Measurements from ENCODE around the gene CHAT. TPM values are rescaled to one million over a fixed set of nuclear protein-coding genes. Genes with fewer than 3 reads are reported as not detected.

Gene CHAT
- total RNA-seq (not detected), polyA plus RNA-seq (not detected)

- no peaks in the 10 kb centered on the region for H3K4me1 ChIP-seq (ENCODE audit: insufficient read depth, low read length)
- peak within 1 kb of the TSS in 3 of 8 donors; percentile 36 to 53 (median 43) for H3K4me3 Mint-ChIP-seq
- ChIA-PET CTCF (ENCODE audit: partially characterized antibody) (no interaction called here), POLR2A (ENCODE audit: partially characterized antibody) (no interaction called here)
- no peak for DNase-seq
- H3K4me3 ChIP-seq (ENCODE audit: low read length in 2 of 2) = no peak within 1 kb of the TSS
- peaks cover 49 to 61% of the 10 kb centered on the region in 2 donors for H3K27me3 Mint-ChIP-seq
- H3K27me3 ChIP-seq (ENCODE audit: insufficient read depth, low read length) = peaks cover 9% of the 10 kb centered on the region
- H3K9me3 ChIP-seq (ENCODE audit: control insufficient read depth in 1 of 2, low read length in 2 of 2) = no peaks in the 10 kb centered on the region
- peaks cover 3 to 23% (median 6%) of the 10 kb centered on the region in 4 donors for H3K4me1 Mint-ChIP-seq
- intact Hi-C loops (cut with micrococcal nuclease) = no loop called here
- H3K27ac ChIP-seq (ENCODE audit: low read depth, low read length) = no peak within 1 kb of the TSS
- no peaks in the 10 kb centered on the region for H3K36me3 Mint-ChIP-seq
- no peak within 1 kb of the TSS for H3K27ac Mint-ChIP-seq
- peaks cover 0 to 13% (median 7%) of the 10 kb centered on the region in 8 donors for H3K9me3 Mint-ChIP-seq
- H3K36me3 ChIP-seq (ENCODE audit: insufficient read depth, low read length) = no peaks in the 10 kb centered on the region
Observed at GRCh38 chr10:49613882-49614241, at the start of gene CHAT. TSS of gene CHAT (plus strand) at chr10:49614037. CDS start at chr10:49614190, 153 bp downstream.

GRCh38 chr10:49564461-49565009, 49.3 kb upstream of the CHAT start:
- H3K9me3 Mint-ChIP-seq = peaks cover 0 to 9% (median 0%) of the 10 kb centered on the region in 8 donors
- intact Hi-C loops (cut with micrococcal nuclease) = no loop called here
- ChIA-PET POLR2A (ENCODE audit: partially characterized antibody) (no interaction called here), CTCF (ENCODE audit: partially characterized antibody) (interaction anchor here (1.0 to 1.1 kb wide), 2 partner anchors 27 to 29 kb away, joined by 3 read pairs; no protein-coding TSS in a partner anchor)
- no peaks in the 10 kb centered on the region for H3K36me3 Mint-ChIP-seq
- no peak overlapping the region for H3K27ac ChIP-seq (ENCODE audit: low read depth, low read length)
- no peak overlapping the region for H3K4me3 ChIP-seq (ENCODE audit: low read length in 2 of 2)
- peaks cover 9% of the 10 kb centered on the region for H3K27me3 ChIP-seq (ENCODE audit: insufficient read depth, low read length)
- no peaks in the 10 kb centered on the region for H3K4me1 ChIP-seq (ENCODE audit: insufficient read depth, low read length)
- H3K36me3 ChIP-seq (ENCODE audit: insufficient read depth, low read length) = no peaks in the 10 kb centered on the region
- no peak overlapping the region for H3K27ac Mint-ChIP-seq
- H3K4me3 Mint-ChIP-seq = no peak overlapping the region
- peaks cover 14 to 40% of the 10 kb centered on the region in 2 donors for H3K27me3 Mint-ChIP-seq
- no peak for DNase-seq
- no peaks in the 10 kb centered on the region for H3K9me3 ChIP-seq (ENCODE audit: control insufficient read depth in 1 of 2, low read length in 2 of 2)
- no peaks in the 10 kb centered on the region for H3K4me1 Mint-ChIP-seq

GRCh38 chr10:49567810-49568209, 46.0 kb upstream of the CHAT start:
- Mint-ChIP-seq H3K4me3 (no peak overlapping the region), H3K36me3 (no peaks in the 10 kb centered on the region), H3K9me3 (peaks cover 0 to 9% (median 0%) of the 10 kb centered on the region in 8 donors), H3K27me3 (peaks cover 17 to 26% of the 10 kb centered on the region in 2 donors), H3K27ac (no peak overlapping the region), H3K4me1 (peaks cover 0 to 2% (median under 1%) of the 10 kb centered on the region in 4 donors)
- ChIA-PET CTCF (ENCODE audit: partially characterized antibody) (interaction anchor here (0.9 kb wide), 1 partner anchor 11 kb away, joined by 3 read pairs; no protein-coding TSS in a partner anchor), POLR2A (ENCODE audit: partially characterized antibody) (no interaction called here)
- Histone ChIP-seq H3K27ac (ENCODE audit: low read depth, low read length) (no peak overlapping the region), H3K9me3 (ENCODE audit: control insufficient read depth in 1 of 2, low read length in 2 of 2) (no peaks in the 10 kb centered on the region), H3K4me3 (ENCODE audit: low read length in 2 of 2) (no peak overlapping the region), H3K36me3 (ENCODE audit: insufficient read depth, low read length) (no peaks in the 10 kb centered on the region), H3K4me1 (ENCODE audit: insufficient read depth, low read length) (no peaks in the 10 kb centered on the region), H3K27me3 (ENCODE audit: insufficient read depth, low read length) (peaks cover 4% of the 10 kb centered on the region)
- intact Hi-C loops (cut with micrococcal nuclease) = no loop called here
- DNase-seq = no peak

GRCh38 chr10:49568235-49568634, 45.6 kb upstream of the CHAT start:
- Histone ChIP-seq H3K9me3 (ENCODE audit: control insufficient read depth in 1 of 2, low read length in 2 of 2) (no peaks in the 10 kb centered on the region), H3K4me1 (ENCODE audit: insufficient read depth, low read length) (no peaks in the 10 kb centered on the region), H3K4me3 (ENCODE audit: low read length in 2 of 2) (no peak overlapping the region), H3K36me3 (ENCODE audit: insufficient read depth, low read length) (no peaks in the 10 kb centered on the region), H3K27ac (ENCODE audit: low read depth, low read length) (no peak overlapping the region), H3K27me3 (ENCODE audit: insufficient read depth, low read length) (peaks cover 4% of the 10 kb centered on the region)
- Mint-ChIP-seq H3K27ac (no peak overlapping the region), H3K36me3 (no peaks in the 10 kb centered on the region), H3K9me3 (peaks cover 0 to 9% (median 0%) of the 10 kb centered on the region in 8 donors), H3K4me1 (peaks cover 0 to 3% (median under 1%) of the 10 kb centered on the region in 4 donors), H3K4me3 (no peak overlapping the region), H3K27me3 (peaks cover 17 to 24% of the 10 kb centered on the region in 2 donors)
- intact Hi-C loops (cut with micrococcal nuclease) = no loop called here
- no peak for DNase-seq
- CTCF ChIA-PET (ENCODE audit: partially characterized antibody) = interaction anchor here (0.9 kb wide), 1 partner anchor 11 kb away, joined by 3 read pairs; no protein-coding TSS in a partner anchor
- POLR2A ChIA-PET (ENCODE audit: partially characterized antibody) = no interaction called here

GRCh38 chr10:49569031-49569631, 44.7 kb upstream of the CHAT start:
- H3K4me1 Mint-ChIP-seq = peaks cover 0 to 3% (median under 1%) of the 10 kb centered on the region in 4 donors
- ChIA-PET CTCF (ENCODE audit: partially characterized antibody) (no interaction called here), POLR2A (ENCODE audit: partially characterized antibody) (no interaction called here)
- H3K4me3 ChIP-seq (ENCODE audit: low read length in 2 of 2) = no peak overlapping the region
- H3K36me3 ChIP-seq (ENCODE audit: insufficient read depth, low read length) = no peaks in the 10 kb centered on the region
- no peak for DNase-seq
- peaks cover 13 to 20% of the 10 kb centered on the region in 2 donors for H3K27me3 Mint-ChIP-seq
- intact Hi-C loops (cut with micrococcal nuclease) = no loop called here
- H3K27ac ChIP-seq (ENCODE audit: low read depth, low read length) = no peak overlapping the region
- H3K27me3 ChIP-seq (ENCODE audit: insufficient read depth, low read length) = no peaks in the 10 kb centered on the region
- peak overlapping the region in 1 of 7 donors; percentile 9 for H3K27ac Mint-ChIP-seq
- no peaks in the 10 kb centered on the region for H3K36me3 Mint-ChIP-seq
- peaks cover 0 to 9% (median 0%) of the 10 kb centered on the region in 8 donors for H3K9me3 Mint-ChIP-seq
- H3K9me3 ChIP-seq (ENCODE audit: control insufficient read depth in 1 of 2, low read length in 2 of 2) = no peaks in the 10 kb centered on the region
- H3K4me3 Mint-ChIP-seq = peak overlapping the region in 1 of 8 donors; percentile 18
- H3K4me1 ChIP-seq (ENCODE audit: insufficient read depth, low read length) = no peaks in the 10 kb centered on the region

- H3K4me1 ChIP-seq (ENCODE audit: insufficient read depth, low read length) = no peaks in the 10 kb centered on the region
- H3K9me3 ChIP-seq (ENCODE audit: control insufficient read depth in 1 of 2, low read length in 2 of 2) = no peaks in the 10 kb centered on the region
- ChIA-PET CTCF (ENCODE audit: partially characterized antibody) (no interaction called here), POLR2A (ENCODE audit: partially characterized antibody) (no interaction called here)
- Mint-ChIP-seq H3K27me3 (peaks cover 12 to 22% of the 10 kb centered on the region in 2 donors), H3K4me3 (no peak overlapping the region), H3K36me3 (no peaks in the 10 kb centered on the region), H3K4me1 (peaks cover 0 to 3% (median 2%) of the 10 kb centered on the region in 4 donors), H3K27ac (no peak overlapping the region), H3K9me3 (peaks cover 0 to 10% (median 0%) of the 10 kb centered on the region in 8 donors)
- no peaks in the 10 kb centered on the region for H3K36me3 ChIP-seq (ENCODE audit: insufficient read depth, low read length)
- H3K27me3 ChIP-seq (ENCODE audit: insufficient read depth, low read length) = no peaks in the 10 kb centered on the region
- intact Hi-C loops (cut with micrococcal nuclease) = no loop called here
- H3K4me3 ChIP-seq (ENCODE audit: low read length in 2 of 2) = no peak overlapping the region
- no peak overlapping the region for H3K27ac ChIP-seq (ENCODE audit: low read depth, low read length)
- DNase-seq = no peak
Observed at GRCh38 chr10:49571388-49571787, 42.4 kb upstream of the CHAT start.

GRCh38 chr10:49572594-49573114, 41.2 kb upstream of the CHAT start:
- DNase-seq = no peak

More at GRCh38 chr10:49572594-49573114, 41.2 kb upstream of the CHAT start:
- Mint-ChIP-seq H3K4me1 (peaks cover 0 to 3% (median 2%) of the 10 kb centered on the region in 4 donors), H3K9me3 (peaks cover 0 to 7% (median 0%) of the 10 kb centered on the region in 8 donors), H3K4me3 (no peak overlapping the region), H3K27me3 (peaks cover 8 to 26% of the 10 kb centered on the region in 2 donors), H3K27ac (no peak overlapping the region), H3K36me3 (no peaks in the 10 kb centered on the region)
- no peaks in the 10 kb centered on the region for H3K9me3 ChIP-seq (ENCODE audit: control insufficient read depth in 1 of 2, low read length in 2 of 2)
- no peaks in the 10 kb centered on the region for H3K36me3 ChIP-seq (ENCODE audit: insufficient read depth, low read length)
- intact Hi-C loops (cut with micrococcal nuclease) = no loop called here
- POLR2A ChIA-PET (ENCODE audit: partially characterized antibody) = no interaction called here
- no peak overlapping the region for H3K4me3 ChIP-seq (ENCODE audit: low read length in 2 of 2)
- H3K27ac ChIP-seq (ENCODE audit: low read depth, low read length) = no peak overlapping the region
- H3K27me3 ChIP-seq (ENCODE audit: insufficient read depth, low read length) = no peaks in the 10 kb centered on the region
- CTCF ChIA-PET (ENCODE audit: partially characterized antibody) = no interaction called here
- no peaks in the 10 kb centered on the region for H3K4me1 ChIP-seq (ENCODE audit: insufficient read depth, low read length)
